Spleen (tissue), 7 donors: ENCODE data around the gene HS6ST2.

Experiments used
- CTCF ChIP-seq, 11 experiments: fragments of 200-600 bp in 7 of 11; fragments of 450-650 bp in 4 of 11; sonication (generic) in 4 of 11; IDR thresholded peaks in 8 of 11; conservative IDR thresholded peaks in 3 of 11; 1 replicate in 7 of 11; 2 replicates in 4 of 11; pipeline versions ENCODE4 v1.4.0 to v1.8.0; 2016 to 2021; ENCODE audit warnings: antibody characterized with exemption in 11 of 11, inconsistent platforms in 4 of 11, mild to moderate bottlenecking in 1 of 11
- POLR2A ChIP-seq, 3 donors: fragments of 450-650 bp; IDR thresholded peaks; one replicate each; pipeline ENCODE4 v1.5.1; 2017; ENCODE audit warnings: antibody characterized with exemption in 3 of 3, mild to moderate bottlenecking in 1 of 3
- POLR2AphosphoS5 ChIP-seq, 3 donors: sonication (generic); formaldehyde crosslinking; IDR thresholded peaks; one replicate each; pipeline ENCODE4 v1.5.1; 2017; ENCODE audit warnings: antibody characterized with exemption in 3 of 3
- donor health status: DM: no; HTN: no; CAD: no; lungs with moderate emphysema.
- donor health status: DM: no; HTN: no; CAD: no.
- donor health status: DM: no; HTN: no; CAD: no.

- TF ChIP-seq POLR2AphosphoS5 (IDR thresholded peaks at IDR 0.05) = no peak
- no peak for TF ChIP-seq CTCF (IDR thresholded peaks at IDR 0.05 in 8 of 11, conservative IDR thresholded peaks at IDR 0.05 in 3 of 11)
- no peak for TF ChIP-seq POLR2A (IDR thresholded peaks at IDR 0.05)
Observed at GRCh38 chrX:132965461-132965860, 7.0 kb upstream of the HS6ST2 start.
